ENCODE data around the gene ALCAM.
A peak's percentile ranks its signal among the peaks of the same experiment; 100 is the strongest.

The ALCAM gene

DNA sequence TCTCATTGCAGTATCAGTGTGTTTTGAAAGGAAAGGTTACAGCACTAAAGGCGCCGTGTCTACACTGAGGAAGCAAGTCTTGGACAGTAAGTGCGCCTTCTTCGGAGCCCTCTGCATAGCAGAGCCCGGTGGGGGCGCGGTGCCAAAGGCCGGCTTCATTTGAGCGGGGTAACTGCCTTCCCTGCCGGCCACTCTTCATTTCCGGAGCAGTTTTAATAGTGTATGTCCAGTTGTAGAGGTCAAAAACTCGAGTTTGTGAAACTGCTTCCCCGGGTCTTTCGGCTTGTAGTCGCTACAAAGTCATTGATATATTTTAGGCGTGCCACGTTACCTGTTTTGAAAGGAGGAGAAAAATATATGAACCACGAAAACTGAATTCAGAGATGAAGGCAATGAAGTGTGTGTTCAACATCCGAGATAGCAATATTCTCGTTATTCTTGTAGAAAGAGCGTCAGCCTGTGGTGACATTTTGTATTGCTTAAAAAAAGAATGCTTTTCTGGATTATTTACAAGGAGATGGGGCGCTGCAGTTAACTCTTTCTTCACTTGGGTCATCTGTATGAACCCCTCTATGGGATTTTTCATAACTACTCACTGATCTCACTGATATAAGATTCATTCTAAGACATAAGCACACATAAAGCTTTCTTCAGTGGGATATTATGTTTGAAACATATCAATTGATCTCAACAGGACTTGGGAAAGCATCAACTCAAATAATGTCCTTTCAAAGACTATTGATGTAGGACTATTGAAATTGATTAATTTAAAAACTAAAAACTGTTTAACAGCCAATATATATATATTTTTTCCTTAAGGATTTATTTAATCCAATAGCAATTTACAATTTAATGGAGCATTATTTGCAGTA lies 3.0 kb downstream of the ALCAM start:
- Histone ChIP-seq H3K9ac (ENCODE audit: insufficient read length) (peak overlapping the region; percentile 82), H3K4me3 (peak overlapping the region; percentile 95), H3K36me3 (ENCODE audit: insufficient read depth, low read length) (peaks cover 3% of the 10 kb centered on the region; the same call in 1 of the 2 replicates), H3K9me3 (ENCODE audit: low read depth, low read length) (no peaks in the 10 kb centered on the region; the same call in 1 of the 2 replicates), H3K27ac (peak overlapping the region; percentile 37; the same call in 1 of the 2 replicates)
- no peak for TF ChIP-seq POLR2AphosphoS5 (IDR thresholded peaks at IDR 0.05; ENCODE audit: borderline replicate concordance, low read depth, low read length)
- no peak for TF ChIP-seq EZH2 (IDR thresholded peaks at IDR 0.05)
- TF ChIP-seq FOXP2 (optimal IDR thresholded peaks at IDR 0.05; ENCODE audit: control extremely low read depth, extremely low read length, insufficient read depth) = no peak
- DNase-seq (ENCODE audit: low read depth, low spot score) = peak; percentile 70

DNA sequence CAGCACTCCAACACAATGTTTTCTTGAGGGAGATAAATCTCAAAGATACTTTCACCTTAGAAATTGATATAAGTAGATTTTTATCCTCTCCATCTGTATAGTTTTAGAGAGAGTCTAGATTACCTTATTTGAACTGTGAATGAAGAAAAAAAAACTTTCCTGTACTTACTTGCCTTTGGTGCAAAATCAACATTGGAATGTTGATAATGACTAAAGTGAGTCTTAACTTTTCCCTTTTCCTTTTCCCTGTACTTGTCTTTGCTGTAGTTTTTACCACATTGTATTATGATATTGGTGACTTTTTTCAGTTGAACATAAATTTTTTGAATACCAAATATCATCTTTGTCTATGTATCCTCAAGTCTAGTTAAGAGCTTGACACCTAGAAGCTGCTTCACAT lies 6.7 kb downstream of the ALCAM start:
- H3K9me3 ChIP-seq (ENCODE audit: low read depth, low read length) = no peaks in the 10 kb centered on the region; the same call in 1 of the 2 replicates
- DNase-seq (ENCODE audit: low read depth, low spot score) = no peak
- H3K27ac ChIP-seq = no peak overlapping the region
- no peak overlapping the region for H3K4me3 ChIP-seq
- TF ChIP-seq FOXP2 (optimal IDR thresholded peaks at IDR 0.05; ENCODE audit: control extremely low read depth, extremely low read length, insufficient read depth) (no peak), POLR2AphosphoS5 (IDR thresholded peaks at IDR 0.05; ENCODE audit: borderline replicate concordance, low read depth, low read length) (no peak), EZH2 (IDR thresholded peaks at IDR 0.05) (no peak)
- H3K9ac ChIP-seq (ENCODE audit: insufficient read length) = no peak overlapping the region
- peaks cover 20% of the 10 kb centered on the region; the same call in 1 of the 2 replicates for H3K36me3 ChIP-seq (ENCODE audit: insufficient read depth, low read length)

DNA sequence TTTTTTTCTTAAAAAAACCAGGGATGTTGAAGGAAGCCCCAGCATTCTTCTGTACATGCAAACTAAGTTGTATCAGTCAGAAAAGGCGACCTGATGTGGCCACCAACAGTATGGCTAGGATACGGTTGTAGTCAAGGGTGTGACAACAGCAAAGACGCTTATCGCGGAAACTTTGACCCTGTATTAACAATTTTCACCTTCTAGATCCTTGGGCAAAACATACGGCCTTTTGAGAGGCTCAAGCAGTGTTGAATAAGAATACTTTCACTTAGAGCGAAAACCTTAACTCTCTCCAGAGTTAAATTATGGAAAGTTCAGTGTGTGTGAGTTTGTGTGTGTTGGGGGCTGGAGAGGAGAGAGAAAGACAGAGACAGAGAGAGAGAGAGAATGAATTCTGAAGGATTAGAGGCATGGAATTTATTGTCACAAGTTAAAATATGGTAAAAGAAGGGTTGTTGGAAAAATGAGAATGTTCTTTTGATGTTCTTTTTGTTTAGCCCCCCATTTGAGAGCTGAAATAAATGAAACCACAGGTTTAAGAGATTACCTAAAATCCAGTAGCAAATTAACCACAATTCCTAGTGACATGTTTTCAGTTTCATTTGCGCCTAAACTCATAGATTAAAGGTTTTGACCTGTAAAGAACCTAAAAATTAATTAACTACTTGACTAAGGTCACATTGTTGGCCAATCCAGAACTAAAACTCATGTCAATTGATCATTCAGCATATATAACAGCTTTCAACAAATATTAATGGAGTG lies 9.2 kb downstream of the ALCAM start:
- peaks cover 20% of the 10 kb centered on the region for H3K36me3 ChIP-seq (ENCODE audit: insufficient read depth, low read length)
- no peak overlapping the region for H3K9ac ChIP-seq (ENCODE audit: insufficient read length)
- TF ChIP-seq FOXP2 (optimal IDR thresholded peaks at IDR 0.05; ENCODE audit: control extremely low read depth, extremely low read length, insufficient read depth) (no peak), EZH2 (IDR thresholded peaks at IDR 0.05) (no peak), POLR2AphosphoS5 (IDR thresholded peaks at IDR 0.05; ENCODE audit: borderline replicate concordance, low read depth, low read length) (no peak)
- DNase-seq (ENCODE audit: low read depth, low spot score) = no peak
- H3K9me3 ChIP-seq (ENCODE audit: low read depth, low read length) = peaks cover 5% of the 10 kb centered on the region; the same call in 1 of the 2 replicates
- no peak overlapping the region for H3K27ac ChIP-seq
- H3K4me3 ChIP-seq = no peak overlapping the region

DNA sequence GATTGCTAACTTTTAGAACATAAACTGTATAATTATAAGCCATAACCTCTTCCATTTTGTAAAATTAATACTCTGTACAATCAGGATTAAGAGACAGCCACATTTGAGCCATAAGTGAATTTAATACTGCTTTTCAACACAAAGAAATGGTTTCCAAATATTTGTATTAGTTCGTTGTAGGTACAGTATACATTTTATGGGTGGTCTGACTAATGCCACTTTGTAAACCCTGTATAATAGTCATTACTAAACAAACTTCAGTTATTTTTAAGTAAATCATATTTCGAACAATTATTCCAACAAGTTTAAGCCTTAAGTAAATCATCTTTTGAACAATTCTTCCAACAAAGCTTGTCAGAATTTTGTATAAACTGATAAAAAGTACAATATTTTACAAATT lies 11.0 kb downstream of the ALCAM start:
- TF ChIP-seq POLR2AphosphoS5 (IDR thresholded peaks at IDR 0.05; ENCODE audit: borderline replicate concordance, low read depth, low read length) (no peak), EZH2 (IDR thresholded peaks at IDR 0.05) (no peak), FOXP2 (optimal IDR thresholded peaks at IDR 0.05; ENCODE audit: control extremely low read depth, extremely low read length, insufficient read depth) (no peak)
- no peak for DNase-seq (ENCODE audit: low read depth, low spot score)
- Histone ChIP-seq H3K9me3 (ENCODE audit: low read depth, low read length) (peaks cover 5% of the 10 kb centered on the region; the same call in 1 of the 2 replicates), H3K4me3 (no peak overlapping the region), H3K9ac (ENCODE audit: insufficient read length) (no peak overlapping the region), H3K36me3 (ENCODE audit: insufficient read depth, low read length) (peaks cover 20% of the 10 kb centered on the region), H3K27ac (no peak overlapping the region)

DNA sequence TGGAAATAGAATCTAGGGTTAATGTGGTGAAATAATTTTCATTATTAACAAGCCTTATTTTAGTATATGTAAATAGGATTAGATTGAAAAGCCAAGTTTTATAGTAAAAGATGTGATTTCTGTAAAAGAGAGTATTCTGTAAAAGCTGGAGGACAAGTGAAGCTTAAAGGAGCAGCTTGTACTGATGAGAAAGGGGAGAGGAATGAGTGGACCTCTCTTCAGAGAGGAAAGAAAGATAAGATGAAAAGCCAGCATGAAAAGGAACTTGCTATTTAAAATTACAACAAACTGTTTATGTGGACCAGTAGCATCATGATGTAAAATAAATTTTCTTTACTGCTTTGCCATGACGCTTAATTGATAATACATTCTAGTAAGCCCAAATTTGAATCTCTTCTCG lies 18.5 kb downstream of the ALCAM start:
- TF ChIP-seq EZH2 (IDR thresholded peaks at IDR 0.05) (no peak), POLR2AphosphoS5 (IDR thresholded peaks at IDR 0.05; ENCODE audit: borderline replicate concordance, low read depth, low read length) (no peak), FOXP2 (optimal IDR thresholded peaks at IDR 0.05; ENCODE audit: control extremely low read depth, extremely low read length, insufficient read depth) (no peak)
- no peak for DNase-seq (ENCODE audit: low read depth, low spot score)
- no peak overlapping the region for H3K27ac ChIP-seq
- H3K4me3 ChIP-seq = no peak overlapping the region
- H3K36me3 ChIP-seq (ENCODE audit: insufficient read depth, low read length) = peaks cover 7% of the 10 kb centered on the region; the same call in 1 of the 2 replicates
- H3K9me3 ChIP-seq (ENCODE audit: low read depth, low read length) = peaks cover 1% of the 10 kb centered on the region; the same call in 1 of the 2 replicates
- H3K9ac ChIP-seq (ENCODE audit: insufficient read length) = no peak overlapping the region

DNA sequence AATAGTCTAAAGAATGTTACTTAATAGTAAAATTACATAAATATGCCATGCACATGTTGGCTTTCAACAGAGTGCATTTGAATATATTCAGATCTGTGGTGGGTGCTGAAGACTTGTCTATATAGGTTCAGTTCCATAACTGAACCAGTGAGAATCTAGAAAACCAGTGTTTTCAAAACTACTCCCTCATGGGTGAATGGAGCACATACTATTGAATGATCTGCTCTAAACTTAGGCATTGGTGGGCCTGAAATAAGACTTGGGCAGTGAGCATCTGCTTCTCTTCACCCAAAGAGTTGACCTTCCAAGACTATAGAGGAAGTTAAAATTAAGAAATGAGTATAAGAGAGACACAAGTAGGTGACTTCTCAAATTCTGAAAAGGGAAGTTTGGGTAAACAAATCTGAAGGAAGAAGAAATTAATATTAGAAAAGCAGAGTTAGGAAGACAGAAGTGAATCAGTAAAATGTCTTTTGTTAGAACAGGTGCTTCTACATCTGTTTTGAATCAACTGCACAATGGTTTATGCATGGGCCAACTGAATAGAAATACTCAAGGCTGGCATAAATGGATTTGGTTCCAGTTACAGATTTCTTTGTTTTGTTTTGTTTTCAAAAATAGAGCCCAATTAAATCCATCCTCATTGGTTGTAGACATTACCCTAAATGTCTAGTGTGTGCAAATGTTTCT lies 19.3 kb downstream of the ALCAM start:
- no peak for DNase-seq (ENCODE audit: low read depth, low spot score)
- TF ChIP-seq FOXP2 (optimal IDR thresholded peaks at IDR 0.05; ENCODE audit: control extremely low read depth, extremely low read length, insufficient read depth) (no peak), EZH2 (IDR thresholded peaks at IDR 0.05) (no peak), POLR2AphosphoS5 (IDR thresholded peaks at IDR 0.05; ENCODE audit: borderline replicate concordance, low read depth, low read length) (no peak)
- Histone ChIP-seq H3K27ac (no peak overlapping the region), H3K4me3 (no peak overlapping the region), H3K9me3 (ENCODE audit: low read depth, low read length) (no peaks in the 10 kb centered on the region), H3K36me3 (ENCODE audit: insufficient read depth, low read length) (peaks cover 7% of the 10 kb centered on the region; the same call in 1 of the 2 replicates), H3K9ac (ENCODE audit: insufficient read length) (no peak overlapping the region)

DNA sequence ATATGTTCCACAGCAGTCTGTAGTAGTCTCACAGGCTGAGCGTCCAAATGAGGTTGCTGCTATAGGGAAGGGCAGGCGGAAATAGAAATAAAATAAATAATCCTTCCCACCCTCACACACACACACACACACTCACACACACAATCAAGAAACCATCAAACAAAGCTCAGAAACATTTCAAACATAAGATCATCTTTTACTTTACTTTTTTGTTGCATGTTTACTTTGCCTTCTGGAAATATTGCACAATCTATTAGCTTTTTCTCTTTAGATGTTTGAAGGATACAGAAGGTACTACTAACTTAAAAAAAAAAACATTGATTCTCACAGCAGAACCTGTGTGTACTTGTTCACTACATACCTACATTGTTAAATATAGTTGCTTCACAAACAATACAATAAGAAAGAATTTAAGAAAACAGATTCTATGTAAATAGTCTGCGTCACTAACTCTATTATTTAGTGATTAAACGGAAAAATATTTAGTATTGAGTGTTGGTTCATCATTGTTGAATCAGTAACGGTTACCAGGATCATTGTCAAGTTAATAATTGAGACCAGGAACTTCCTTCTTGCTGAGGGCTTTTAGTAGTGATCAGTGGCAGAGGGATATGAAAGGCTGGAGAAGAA lies 20.5 kb downstream of the ALCAM start:
- Histone ChIP-seq H3K9ac (ENCODE audit: insufficient read length) (no peak overlapping the region), H3K9me3 (ENCODE audit: low read depth, low read length) (no peaks in the 10 kb centered on the region), H3K36me3 (ENCODE audit: insufficient read depth, low read length) (peaks cover 7% of the 10 kb centered on the region; the same call in 1 of the 2 replicates), H3K4me3 (no peak overlapping the region), H3K27ac (no peak overlapping the region)
- TF ChIP-seq FOXP2 (optimal IDR thresholded peaks at IDR 0.05; ENCODE audit: control extremely low read depth, extremely low read length, insufficient read depth) (no peak), EZH2 (IDR thresholded peaks at IDR 0.05) (no peak), POLR2AphosphoS5 (IDR thresholded peaks at IDR 0.05; ENCODE audit: borderline replicate concordance, low read depth, low read length) (no peak)
- DNase-seq (ENCODE audit: low read depth, low spot score) = no peak

Measured in SK-N-MC (cell line).